ENCODE measurements around the gene AMDHD2.
A peak's percentile ranks its signal among the peaks of the same experiment; 100 is the strongest.

DNA sequence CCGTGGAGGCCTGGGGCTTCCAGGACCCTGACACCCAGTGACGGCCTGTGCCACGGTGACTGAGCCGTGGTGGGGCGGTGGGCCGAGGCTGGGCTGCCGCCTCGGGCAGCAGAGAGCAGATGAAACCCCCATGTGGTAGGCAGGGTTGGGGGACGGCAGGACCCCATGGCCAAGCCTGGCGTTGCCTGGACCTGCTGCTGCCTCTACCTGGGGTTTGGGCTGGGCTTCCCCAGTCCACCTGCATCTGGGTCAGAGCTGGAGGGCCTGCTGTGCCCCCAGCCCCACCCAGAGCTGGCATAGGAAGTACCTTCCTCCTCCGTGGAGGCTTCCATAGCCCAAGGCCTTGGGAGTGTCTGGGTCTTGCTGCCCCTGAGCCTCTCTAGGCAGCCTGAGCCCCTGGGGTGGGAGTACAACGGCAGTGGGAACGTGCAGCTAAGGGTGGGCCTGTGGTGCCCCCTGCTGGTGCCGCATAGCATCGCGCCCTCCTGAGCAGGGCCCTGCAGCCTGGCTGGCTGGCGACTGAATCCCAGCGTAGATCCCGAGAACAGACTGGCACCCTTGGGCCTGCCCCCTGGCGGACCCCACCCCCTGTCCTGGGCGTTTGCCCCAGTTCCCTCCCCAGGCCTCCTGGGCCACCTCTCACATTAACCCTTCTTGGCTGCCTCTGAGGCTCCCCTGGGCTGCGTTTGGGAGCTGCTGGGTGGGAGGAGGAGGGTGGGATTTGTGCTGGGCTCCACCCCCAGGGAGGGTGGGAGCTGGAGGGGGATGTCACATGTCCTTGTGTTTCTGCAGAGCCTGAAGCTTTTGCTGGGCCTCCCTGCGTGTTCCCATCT, 19.0 kb upstream of the AMDHD2 start:
- TF ChIP-seq, protein P1, sequence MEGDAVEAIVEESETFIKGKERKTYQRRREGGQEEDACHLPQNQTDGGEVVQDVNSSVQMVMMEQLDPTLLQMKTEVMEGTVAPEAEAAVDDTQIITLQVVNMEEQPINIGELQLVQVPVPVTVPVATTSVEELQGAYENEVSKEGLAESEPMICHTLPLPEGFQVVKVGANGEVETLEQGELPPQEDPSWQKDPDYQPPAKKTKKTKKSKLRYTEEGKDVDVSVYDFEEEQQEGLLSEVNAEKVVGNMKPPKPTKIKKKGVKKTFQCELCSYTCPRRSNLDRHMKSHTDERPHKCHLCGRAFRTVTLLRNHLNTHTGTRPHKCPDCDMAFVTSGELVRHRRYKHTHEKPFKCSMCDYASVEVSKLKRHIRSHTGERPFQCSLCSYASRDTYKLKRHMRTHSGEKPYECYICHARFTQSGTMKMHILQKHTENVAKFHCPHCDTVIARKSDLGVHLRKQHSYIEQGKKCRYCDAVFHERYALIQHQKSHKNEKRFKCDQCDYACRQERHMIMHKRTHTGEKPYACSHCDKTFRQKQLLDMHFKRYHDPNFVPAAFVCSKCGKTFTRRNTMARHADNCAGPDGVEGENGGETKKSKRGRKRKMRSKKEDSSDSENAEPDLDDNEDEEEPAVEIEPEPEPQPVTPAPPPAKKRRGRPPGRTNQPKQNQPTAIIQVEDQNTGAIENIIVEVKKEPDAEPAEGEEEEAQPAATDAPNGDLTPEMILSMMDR (IDR thresholded peaks at IDR 0.05; ENCODE audit: low read depth, low read length, poor library complexity, severe bottlenecking): peak; percentile 98
- no peak for TF ChIP-seq EZH2phosphoT487 (IDR thresholded peaks at IDR 0.05; ENCODE audit: borderline replicate concordance, low read length)

Measured in DOHH2 (cell line).